Caco-2 (cell line): ENCODE data around the gene MBOAT1. TPM values are rescaled to one million over a fixed set of nuclear protein-coding genes. Genes with fewer than 3 reads are reported as not detected.

Experiments
- BruUV-seq: library from RNA; stranded (reverse); fragments of 400-500 nt; replicated peaks from 2 replicates; lab custom pipeline; 2021; lab: Mats Ljungman, UMichigan
- CTCF ChIA-PET: fragments of 300-600 bp; sonication (Branson Sonifier 250); formaldehyde crosslinking; loops from one replicate; lab custom pipeline; 2022; ENCODE audit warnings: antibody characterized with exemption; lab: Charles Lee
- POLR2A ChIA-PET: fragments of 300-600 bp; sonication (Branson Sonifier 250); formaldehyde crosslinking; loops from one replicate; lab custom pipeline; 2022; ENCODE audit warnings: antibody characterized with exemption; lab: Charles Lee
- DNase-seq, 2 experiments: peaks; one replicate each; pipeline versions ENCODE4 v3.0.0 to v3.0.0-alpha.2; 2020 to 2022
- H3K27me3 ChIP-seq: replicated peaks from 2 replicates; pipeline ENCODE4 v1.6.0; 2011; ENCODE audit warnings: low read length; ENCODE audit not compliant: control insufficient read depth, insufficient read depth
- H3K36me3 ChIP-seq: 2 replicates; pipeline ENCODE4 v1.5.1; 2011; ENCODE audit warnings: low read length; ENCODE audit not compliant: control insufficient read depth, insufficient read depth
- H3K4me1 ChIP-seq: fragments of 250-450 bp; sonication (Bioruptor Pico); 2 replicates; pipeline ENCODE4 v1.5.1; 2020; ENCODE audit warnings: mild to moderate bottlenecking
- H3K4me3 ChIP-seq: 2 replicates; pipeline ENCODE4 v1.5.1; 2011; ENCODE audit warnings: low read depth, mild to moderate bottlenecking, control low read depth, low read length
- H3K9me3 ChIP-seq: fragments of 250-450 bp; sonication (Bioruptor Pico); 2 replicates; pipeline ENCODE4 v1.5.1; 2020; ENCODE audit warnings: mild to moderate bottlenecking, moderate library complexity
- H3K27ac Mint-ChIP-seq: one replicate; pipeline ENCODE4 v1.8.0; 2022; ENCODE audit warnings: mixed read lengths; ENCODE audit not compliant: unreplicated experiment
- H3K27me3 Mint-ChIP-seq: one replicate; pipeline ENCODE4 v1.8.0; 2022; ENCODE audit warnings: mixed read lengths; ENCODE audit not compliant: insufficient read depth, unreplicated experiment
- H3K36me3 Mint-ChIP-seq: one replicate; pipeline ENCODE4 v1.8.0; 2022; ENCODE audit warnings: mild to moderate bottlenecking, mixed read lengths; ENCODE audit not compliant: insufficient read depth, unreplicated experiment
- H3K4me1 Mint-ChIP-seq: one replicate; pipeline ENCODE4 v1.8.0; 2022; ENCODE audit warnings: low read depth, mixed read lengths; ENCODE audit not compliant: unreplicated experiment
- H3K4me3 Mint-ChIP-seq: one replicate; pipeline ENCODE4 v1.8.0; 2022; ENCODE audit warnings: mild to moderate bottlenecking, moderate library complexity, mixed read lengths; ENCODE audit not compliant: unreplicated experiment
- H3K9me3 Mint-ChIP-seq: one replicate; pipeline ENCODE4 v1.8.0; 2022; ENCODE audit warnings: mixed read lengths; ENCODE audit not compliant: unreplicated experiment
- intact Hi-C: fragments of 100-400 bp; cut with micrococcal nuclease; formaldehyde crosslinking; loops from one replicate; pipeline ENCODE4 v1.10.0; 2022; ENCODE audit not compliant: unreplicated experiment
- total RNA-seq: library from RNA; stranded (reverse); gene quantifications from 2 replicates; pipeline ENCODE4 v1.2.3, GENCODE V29; 2022
- TF ChIP-seq, protein P1 (sequence below), 2 experiments: fragments of 200-600 bp in 1 of 2; IDR thresholded peaks; 1 replicate in 1 of 2; 2 replicates in 1 of 2; pipeline versions ENCODE4 v1.5.1 to v1.8.0; 2011 to 2022; ENCODE audit warnings: antibody characterized with exemption in 1 of 2, control low read depth in 1 of 2, inconsistent platforms in 1 of 2, low read depth in 1 of 2, low read length in 1 of 2, mild to moderate bottlenecking in 1 of 2, moderate library complexity in 1 of 2; ENCODE audit not compliant: insufficient read depth in 1 of 2, severe bottlenecking in 1 of 2, unreplicated experiment in 1 of 2

The MBOAT1 gene
- total RNA-seq, 1 experiment from 2014 or later, result 7.3 TPM

DNA sequence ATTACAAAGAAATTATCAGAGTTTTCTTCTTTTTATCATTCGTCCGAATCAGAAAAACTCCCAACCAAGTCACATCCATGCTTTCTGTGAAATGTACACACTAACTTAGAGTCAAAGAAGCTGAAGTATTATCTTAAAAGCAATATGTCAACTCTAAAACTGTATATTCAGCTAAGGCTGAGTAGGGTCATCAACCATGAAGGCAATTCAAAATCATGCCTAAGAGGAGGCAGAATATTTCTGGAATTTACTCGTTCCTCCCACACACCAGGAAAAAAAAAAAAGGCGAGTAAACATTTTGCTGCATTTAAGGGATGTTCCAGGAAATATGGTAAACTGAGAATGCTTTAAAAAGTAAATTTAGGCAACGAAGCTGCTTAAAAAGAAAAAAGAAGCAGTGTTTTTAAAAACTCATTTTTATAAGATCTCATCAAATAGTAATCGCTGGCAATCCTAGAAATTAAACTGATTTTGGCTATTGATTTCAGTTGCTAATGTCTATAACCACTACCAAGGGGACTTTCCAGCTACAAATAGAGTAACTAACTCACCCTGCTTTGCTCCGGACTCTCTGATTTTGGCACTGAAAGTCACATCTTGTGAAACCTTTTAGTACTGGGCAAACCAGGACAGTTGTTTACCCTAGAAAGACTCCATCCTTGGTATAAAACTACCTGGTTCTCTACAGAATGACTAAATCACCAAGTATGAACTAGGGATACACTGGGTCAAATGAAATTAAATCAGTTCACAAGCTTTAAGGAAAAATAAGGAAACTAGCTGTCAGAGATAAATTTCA lies 82.8 kb downstream of the MBOAT1 start:
- Histone ChIP-seq H3K36me3 (no peaks in the 10 kb centered on the region), H3K27me3 (no peaks in the 10 kb centered on the region), H3K9me3 (no peaks in the 10 kb centered on the region), H3K4me3 (no peak overlapping the region), H3K4me1 (peaks cover 7% of the 10 kb centered on the region; the same call in 1 of the 2 replicates)
- intact Hi-C loops, result no loop called here
- ChIA-PET POLR2A (no interaction called here), CTCF (interaction anchor here (0.9 kb wide), 1 partner anchor 20 kb away, joined by 3 read pairs; no protein-coding TSS in a partner anchor)
- TF ChIP-seq, protein P1, sequence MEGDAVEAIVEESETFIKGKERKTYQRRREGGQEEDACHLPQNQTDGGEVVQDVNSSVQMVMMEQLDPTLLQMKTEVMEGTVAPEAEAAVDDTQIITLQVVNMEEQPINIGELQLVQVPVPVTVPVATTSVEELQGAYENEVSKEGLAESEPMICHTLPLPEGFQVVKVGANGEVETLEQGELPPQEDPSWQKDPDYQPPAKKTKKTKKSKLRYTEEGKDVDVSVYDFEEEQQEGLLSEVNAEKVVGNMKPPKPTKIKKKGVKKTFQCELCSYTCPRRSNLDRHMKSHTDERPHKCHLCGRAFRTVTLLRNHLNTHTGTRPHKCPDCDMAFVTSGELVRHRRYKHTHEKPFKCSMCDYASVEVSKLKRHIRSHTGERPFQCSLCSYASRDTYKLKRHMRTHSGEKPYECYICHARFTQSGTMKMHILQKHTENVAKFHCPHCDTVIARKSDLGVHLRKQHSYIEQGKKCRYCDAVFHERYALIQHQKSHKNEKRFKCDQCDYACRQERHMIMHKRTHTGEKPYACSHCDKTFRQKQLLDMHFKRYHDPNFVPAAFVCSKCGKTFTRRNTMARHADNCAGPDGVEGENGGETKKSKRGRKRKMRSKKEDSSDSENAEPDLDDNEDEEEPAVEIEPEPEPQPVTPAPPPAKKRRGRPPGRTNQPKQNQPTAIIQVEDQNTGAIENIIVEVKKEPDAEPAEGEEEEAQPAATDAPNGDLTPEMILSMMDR (IDR thresholded peaks at IDR 0.05; ENCODE audit: insufficient read depth in 1 of 2, low read depth in 1 of 2, low read length in 1 of 2, severe bottlenecking in 1 of 2, unreplicated experiment in 1 of 2), result no peak
- Mint-ChIP-seq H3K4me3 (no peak overlapping the region), H3K27me3 (no peaks in the 10 kb centered on the region), H3K36me3 (no peaks in the 10 kb centered on the region), H3K4me1 (no peaks in the 10 kb centered on the region), H3K27ac (no peak overlapping the region), H3K9me3 (no peaks in the 10 kb centered on the region)
- BruUV-seq, result no TSS peak
- no peak for DNase-seq

DNA sequence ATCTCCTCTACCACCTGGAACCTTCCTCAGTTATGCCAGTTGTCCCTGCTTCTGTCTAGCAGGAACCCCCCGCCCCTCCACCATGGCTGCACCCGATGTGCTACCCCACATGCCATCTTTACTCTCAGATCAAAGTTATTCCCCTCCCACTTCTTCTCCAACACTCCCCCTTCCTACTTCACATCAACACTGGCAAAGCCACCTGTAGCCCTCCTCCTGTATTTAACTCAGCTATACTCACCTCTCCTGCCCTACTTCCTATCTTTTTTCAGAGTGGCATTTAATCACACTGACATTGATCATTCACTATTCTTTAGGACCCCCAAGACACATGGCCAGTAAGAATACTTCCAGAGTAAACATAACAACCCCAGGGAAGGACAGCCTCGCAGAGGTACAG lies 84.3 kb downstream of the MBOAT1 start:
- H3K4me3 Mint-ChIP-seq, result no peak overlapping the region
- H3K9me3 ChIP-seq, result no peaks in the 10 kb centered on the region
- ChIA-PET CTCF (interaction anchor here (0.9 kb wide), 1 partner anchor 276 kb away, joined by 3 read pairs; no protein-coding TSS in a partner anchor), POLR2A (no interaction called here)
- no peaks in the 10 kb centered on the region for H3K4me1 Mint-ChIP-seq
- no peaks in the 10 kb centered on the region for H3K36me3 Mint-ChIP-seq
- intact Hi-C loops, result no loop called here
- BruUV-seq, result no TSS peak
- H3K27me3 ChIP-seq, result no peaks in the 10 kb centered on the region
- H3K9me3 Mint-ChIP-seq, result no peaks in the 10 kb centered on the region
- H3K27ac Mint-ChIP-seq, result no peak overlapping the region
- no peak overlapping the region for H3K4me3 ChIP-seq
- peaks cover 7% of the 10 kb centered on the region; the same call in 1 of the 2 replicates for H3K4me1 ChIP-seq
- no peaks in the 10 kb centered on the region for H3K27me3 Mint-ChIP-seq
- H3K36me3 ChIP-seq, result no peaks in the 10 kb centered on the region
- TF ChIP-seq, protein P1 (IDR thresholded peaks at IDR 0.05; ENCODE audit: insufficient read depth in 1 of 2, low read depth in 1 of 2, low read length in 1 of 2, severe bottlenecking in 1 of 2, unreplicated experiment in 1 of 2), result no peak
- no peak for DNase-seq

DNA sequence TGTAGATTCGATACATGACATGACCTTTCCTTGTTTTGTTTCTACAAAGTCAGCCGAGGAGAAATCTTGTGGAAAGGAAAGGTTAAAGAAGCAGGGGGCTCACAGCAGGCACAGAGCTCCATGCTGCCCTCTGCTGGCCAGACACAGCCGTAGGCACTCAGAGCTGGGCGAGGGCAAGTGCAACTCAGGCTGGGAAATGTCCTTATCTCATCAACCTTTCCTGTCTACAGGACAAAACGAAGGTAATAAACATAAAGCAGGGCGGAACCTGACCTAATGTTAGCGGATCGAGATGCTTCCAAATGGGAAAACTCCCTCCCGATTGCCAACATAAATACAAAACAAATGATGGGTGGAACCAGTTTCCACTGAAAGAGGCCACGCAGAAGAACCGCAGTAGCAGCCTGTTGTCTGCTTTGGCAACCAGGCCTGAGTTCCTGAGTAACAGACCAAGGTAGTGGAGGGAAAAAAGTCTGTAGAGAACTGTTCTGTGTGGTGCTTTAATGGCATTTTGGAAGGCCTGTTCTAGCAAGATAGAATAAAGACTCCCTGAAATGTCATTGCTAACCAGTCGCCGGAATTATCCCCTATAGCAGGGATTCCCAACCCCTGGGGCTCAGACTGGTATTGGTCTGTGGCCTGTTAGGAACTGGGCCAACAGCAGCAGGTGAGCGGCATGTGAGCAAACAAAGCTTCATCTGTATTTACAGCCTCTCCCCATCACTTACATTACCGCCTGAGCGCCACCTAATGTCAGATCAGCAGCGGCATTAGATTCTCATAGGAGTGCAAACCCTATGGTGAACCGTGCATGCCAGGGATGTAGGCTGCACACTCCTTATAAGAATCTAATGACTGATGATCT lies 85.2 kb downstream of the MBOAT1 start:
- Mint-ChIP-seq H3K4me1 (no peaks in the 10 kb centered on the region), H3K36me3 (no peaks in the 10 kb centered on the region), H3K9me3 (no peaks in the 10 kb centered on the region), H3K4me3 (no peak overlapping the region), H3K27ac (no peak overlapping the region), H3K27me3 (no peaks in the 10 kb centered on the region)
- ChIA-PET POLR2A (no interaction called here), CTCF (interaction anchor here (0.6 to 2.4 kb wide), 13 partner anchors 9 to 277 kb away, joined by 3 to 18 read pairs (median 4); partner anchors contain the start of gene MBOAT1)
- Histone ChIP-seq H3K9me3 (no peaks in the 10 kb centered on the region), H3K36me3 (no peaks in the 10 kb centered on the region), H3K27me3 (no peaks in the 10 kb centered on the region), H3K4me1 (peaks cover 7% of the 10 kb centered on the region; the same call in 1 of the 2 replicates), H3K4me3 (no peak overlapping the region)
- DNase-seq, result peak; percentile 66 to 76
- TF ChIP-seq, protein P1 (IDR thresholded peaks at IDR 0.05; ENCODE audit: insufficient read depth in 1 of 2, low read depth in 1 of 2, low read length in 1 of 2, severe bottlenecking in 1 of 2, unreplicated experiment in 1 of 2), result peak; percentile 86 to 94
- no TSS peak for BruUV-seq
- intact Hi-C loops, result loop anchor here (1.0 to 2.0 kb wide), 3 partner anchors 10 to 35 kb away; no protein-coding TSS in a partner anchor
